Activated CD8-positive, alpha-beta memory T cell treated with anti-CD3 and anti-CD28 coated beads for 48 hours (primary cell): ENCODE results near the gene TRIM6.
"Not testable (repeated sequence)": the region's sequence is repeated elsewhere in the genome, so short reads cannot be mapped to it uniquely, and the experiment has no call there.

Experiments used
- DNase-seq, 3 experiments: peaks; one replicate each; pipeline ENCODE4 v3.0.0-alpha.2; 2020; ENCODE audit warnings: low read depth in 2 of 3, low spot score in 2 of 3

Gene TRIM6, protein sequence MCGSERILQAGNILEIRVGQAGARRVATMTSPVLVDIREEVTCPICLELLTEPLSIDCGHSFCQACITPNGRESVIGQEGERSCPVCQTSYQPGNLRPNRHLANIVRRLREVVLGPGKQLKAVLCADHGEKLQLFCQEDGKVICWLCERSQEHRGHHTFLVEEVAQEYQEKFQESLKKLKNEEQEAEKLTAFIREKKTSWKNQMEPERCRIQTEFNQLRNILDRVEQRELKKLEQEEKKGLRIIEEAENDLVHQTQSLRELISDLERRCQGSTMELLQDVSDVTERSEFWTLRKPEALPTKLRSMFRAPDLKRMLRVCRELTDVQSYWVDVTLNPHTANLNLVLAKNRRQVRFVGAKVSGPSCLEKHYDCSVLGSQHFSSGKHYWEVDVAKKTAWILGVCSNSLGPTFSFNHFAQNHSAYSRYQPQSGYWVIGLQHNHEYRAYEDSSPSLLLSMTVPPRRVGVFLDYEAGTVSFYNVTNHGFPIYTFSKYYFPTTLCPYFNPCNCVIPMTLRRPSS

DNA sequence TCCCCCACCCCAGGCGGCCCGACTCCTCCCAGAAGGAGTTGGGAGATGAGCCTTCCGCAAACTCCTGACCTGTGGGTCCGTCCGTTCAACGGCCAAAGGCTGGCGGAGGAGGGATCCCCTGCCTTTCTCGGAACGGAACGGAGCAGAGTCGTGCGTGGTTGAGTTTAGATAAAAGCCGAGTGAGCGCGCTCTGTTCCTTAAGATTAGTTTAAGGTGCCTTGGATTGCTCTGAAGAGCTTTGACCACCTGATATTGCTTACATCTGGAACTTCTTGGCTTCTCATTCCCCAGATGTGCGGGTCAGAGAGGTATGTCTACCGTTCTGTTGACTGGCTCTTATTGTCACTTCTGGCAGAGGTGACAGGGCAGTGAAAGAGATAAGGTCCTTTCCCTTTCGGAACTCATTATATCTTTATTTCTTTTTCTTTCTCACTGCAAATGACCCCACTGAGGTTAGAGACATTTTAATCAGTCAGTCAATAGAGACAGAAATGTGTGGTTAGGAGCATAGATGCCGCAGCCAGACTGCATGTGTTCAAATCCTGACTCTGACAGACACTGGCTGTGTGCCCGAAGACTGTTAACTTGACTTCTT is at the start of gene TRIM6:
Gene TRIM6 (plus strand): TSS at position 31 of the 595 bp plus-strand sequence. CDS start 261 bp downstream, at position 292.
- no peak for DNase-seq

DNA sequence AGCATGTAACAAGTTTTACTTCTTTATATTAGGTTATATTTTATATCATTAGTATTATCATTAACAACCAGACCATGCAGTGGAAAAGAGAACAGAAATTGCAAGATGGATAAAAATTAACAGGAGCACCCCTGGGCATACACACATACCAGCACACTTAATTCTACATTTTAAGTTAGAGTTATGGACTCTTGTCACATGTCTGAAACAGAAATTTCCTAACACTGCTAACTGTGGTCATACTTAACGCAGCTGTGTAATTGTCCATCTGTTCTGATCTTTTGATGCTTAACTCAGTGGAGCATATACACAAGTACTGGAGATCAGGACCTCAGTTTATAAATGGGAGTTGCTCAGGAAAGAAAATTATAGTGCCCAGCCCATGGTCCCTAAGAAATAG is 48.5 kb upstream of the TRIM6 start:
- no peak for DNase-seq

DNA sequence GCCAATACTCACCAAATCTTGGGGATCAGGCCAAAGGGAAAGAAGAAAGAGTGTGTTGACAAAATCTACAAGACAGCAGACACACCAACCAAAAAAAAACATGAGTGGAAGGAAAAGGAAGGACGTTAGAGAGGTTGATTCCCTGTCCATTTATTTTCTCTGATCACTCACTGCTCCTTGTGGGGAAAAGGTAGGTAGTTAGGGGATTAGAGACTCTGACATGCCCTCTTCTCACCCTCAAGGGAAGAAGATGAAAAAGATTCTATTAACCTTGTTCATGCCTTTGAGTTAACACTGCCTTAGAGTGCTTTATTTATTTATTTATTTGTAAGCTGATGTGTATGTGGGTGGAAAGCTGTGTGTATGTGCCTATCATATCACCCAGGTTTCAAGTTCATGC is 48.0 kb upstream of the TRIM6 start, which contains the start of gene OR52H1:
Gene OR52H1 (minus strand): TSS at position 101 of the 400 bp plus-strand sequence. CDS start 3,035 bp downstream, outside the sequence.
- DNase-seq, result no peak

DNA sequence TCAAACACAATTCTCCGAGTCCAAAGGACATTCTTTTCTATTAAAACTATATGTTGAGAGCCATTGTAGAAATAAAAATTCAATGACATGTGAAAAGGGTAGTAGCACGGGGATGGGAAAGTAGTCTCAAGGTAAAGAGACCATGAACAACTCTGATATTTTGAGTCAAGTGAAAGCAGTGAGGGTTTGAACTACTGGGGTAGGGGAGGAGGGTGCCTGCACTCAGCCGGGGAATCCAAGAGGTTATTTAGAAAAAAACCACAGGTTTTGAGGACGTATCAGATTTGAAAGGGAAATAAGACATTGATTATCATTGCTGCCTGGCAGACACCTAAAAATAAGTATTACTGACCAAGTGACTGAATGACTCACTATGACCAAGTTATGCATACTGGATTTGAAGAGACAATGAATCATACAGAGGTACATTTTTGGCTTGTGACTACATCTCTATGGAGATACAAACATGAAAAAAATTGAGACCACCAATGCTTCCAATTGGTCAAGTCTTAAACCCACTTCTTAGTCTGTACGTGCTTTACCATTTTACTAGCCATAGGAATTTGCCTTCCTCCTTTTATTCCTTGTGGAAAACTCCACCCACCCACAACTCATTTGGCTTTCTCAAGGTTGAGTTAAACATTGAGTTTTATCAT is 45.9 kb upstream of the TRIM6 start:
- DNase-seq, result no peak

DNA sequence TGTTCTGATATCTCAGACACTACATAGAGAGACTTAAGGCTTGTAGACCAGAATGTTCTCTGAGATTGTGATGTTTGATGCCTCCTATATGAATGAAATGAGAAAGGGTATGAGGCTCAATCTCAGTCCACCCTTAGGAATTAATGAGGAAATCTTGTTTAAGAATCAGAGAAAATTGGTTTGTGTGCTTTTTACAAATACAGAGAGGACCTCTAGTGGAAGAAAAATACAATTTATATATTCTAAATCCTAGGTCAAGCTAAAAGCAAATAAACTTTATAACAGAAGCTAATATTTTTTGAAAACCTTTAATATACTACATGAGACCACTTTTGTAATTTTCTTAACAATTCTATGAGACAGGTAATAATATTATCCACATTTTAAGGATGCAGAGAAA is 43.1 kb upstream of the TRIM6 start:
- DNase-seq, result no peak

DNA sequence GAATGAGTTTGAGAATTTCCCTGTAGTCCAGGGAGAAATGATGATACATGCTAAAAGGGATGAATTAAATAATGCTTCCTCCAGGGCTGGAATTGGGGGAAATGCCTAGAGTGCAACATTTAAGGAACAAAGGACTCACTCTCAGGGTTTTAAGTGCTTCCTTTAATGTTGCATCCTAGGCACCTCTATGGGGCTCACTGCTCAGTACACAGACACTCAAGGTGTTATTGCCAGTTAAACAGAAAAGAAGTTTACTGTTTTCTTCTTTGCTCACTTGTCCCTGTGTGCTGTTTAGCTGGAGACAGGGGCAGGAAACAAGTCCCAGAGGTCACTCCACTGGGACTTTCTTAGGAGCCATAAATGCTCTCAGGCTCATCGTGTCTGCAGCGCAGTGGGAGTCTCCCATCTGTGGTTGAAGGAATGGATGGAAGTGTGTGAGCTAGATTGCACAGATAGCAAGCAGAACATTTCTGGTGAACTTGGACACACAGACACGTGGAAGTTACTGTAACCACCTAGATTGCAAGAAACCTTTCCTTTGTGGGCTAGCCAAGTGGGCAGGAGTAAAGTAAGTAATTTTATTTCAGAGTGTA is 39.7 kb upstream of the TRIM6 start:
- no peak for DNase-seq

DNA sequence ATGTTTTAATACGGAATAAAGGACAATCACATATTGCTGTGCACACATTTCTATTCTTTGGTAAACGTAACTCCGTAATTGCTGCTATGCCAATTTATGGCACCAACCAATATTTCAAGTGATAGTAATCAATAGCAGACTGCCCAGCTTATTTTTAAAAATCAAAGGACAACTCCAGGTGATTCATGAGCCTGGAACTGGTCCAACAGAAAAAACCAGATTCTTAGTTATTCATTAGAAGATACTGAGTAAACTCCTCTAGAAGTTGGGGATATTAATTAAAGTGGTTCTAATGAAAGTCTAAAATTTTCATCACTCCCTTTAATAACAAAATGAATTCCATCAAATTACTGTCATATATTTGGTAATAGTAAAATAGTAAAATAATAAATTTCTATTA is 38.7 kb upstream of the TRIM6 start:
- DNase-seq, result no peak

DNA sequence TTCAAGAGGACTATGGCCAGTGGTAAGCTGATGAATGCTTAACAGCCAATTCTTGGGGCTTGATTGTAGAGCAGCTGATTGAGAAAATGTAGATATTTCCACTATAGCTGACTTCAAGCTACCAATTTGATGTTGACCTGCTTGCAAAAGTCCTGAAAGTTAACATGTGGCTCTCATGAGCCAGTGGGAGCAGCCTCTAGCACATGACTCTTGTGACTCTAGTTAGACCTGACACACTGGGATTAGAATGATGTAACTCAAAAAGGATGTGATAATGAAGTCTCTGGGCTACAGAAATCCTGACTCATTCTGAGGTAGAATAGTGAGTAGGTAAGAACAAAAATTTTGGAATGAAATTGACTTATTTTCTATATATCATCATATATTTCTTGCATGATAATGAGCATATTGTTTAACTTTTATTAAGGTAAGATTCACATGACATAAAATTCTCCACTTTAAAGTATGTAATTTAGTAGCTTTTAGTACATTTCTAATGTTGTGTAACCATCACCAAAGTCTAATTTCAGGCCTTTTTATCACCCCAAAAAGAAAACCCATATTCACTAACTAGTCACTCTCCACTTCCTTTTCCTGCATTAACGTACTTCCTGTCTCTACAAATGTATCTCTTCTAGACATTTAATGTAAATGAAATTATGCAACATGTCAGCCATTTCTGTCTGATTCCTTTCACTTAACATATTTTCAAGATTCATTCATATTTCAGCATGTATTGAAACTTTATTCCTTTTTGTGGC is 32.0 kb upstream of the TRIM6 start:
- DNase-seq, result no peak

DNA sequence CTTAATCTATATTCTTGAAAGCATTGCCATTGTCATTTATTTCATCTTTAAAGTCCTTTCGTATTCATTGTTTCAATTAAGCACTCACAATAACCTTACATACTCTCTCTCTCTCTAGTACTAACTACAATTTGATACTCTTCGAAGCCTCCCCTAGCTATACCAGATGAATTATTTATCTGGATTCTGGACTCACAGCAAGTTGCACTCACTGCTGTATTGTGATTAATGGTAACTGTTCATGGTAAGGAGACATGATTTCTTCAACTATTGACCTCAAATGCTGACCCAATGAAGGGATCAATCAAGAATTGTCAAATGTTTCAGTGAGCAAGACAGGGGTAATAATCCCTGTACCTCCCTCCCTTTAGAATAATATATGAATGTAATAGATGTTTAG is 21.8 kb upstream of the TRIM6 start:
- no peak for DNase-seq

DNA sequence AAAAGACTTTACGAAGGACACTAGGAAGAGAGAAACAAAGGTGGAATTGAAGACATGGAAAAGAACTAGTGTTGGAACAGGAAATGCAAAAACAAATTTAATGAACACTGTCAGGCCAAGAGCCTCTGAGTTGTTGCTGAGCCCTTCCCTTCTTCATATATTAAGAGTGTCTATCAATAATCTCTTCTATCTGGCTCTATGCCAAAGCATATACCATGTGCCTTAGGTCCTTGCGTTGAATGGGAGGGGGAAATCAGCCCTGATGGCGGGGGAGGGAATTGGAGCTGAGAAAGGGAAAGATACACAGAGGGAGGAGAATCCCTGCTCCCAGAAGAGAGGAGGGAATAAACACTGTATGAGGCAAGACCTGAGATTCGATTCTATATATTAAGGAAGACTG is 21.3 kb upstream of the TRIM6 start:
- no peak for DNase-seq

DNA sequence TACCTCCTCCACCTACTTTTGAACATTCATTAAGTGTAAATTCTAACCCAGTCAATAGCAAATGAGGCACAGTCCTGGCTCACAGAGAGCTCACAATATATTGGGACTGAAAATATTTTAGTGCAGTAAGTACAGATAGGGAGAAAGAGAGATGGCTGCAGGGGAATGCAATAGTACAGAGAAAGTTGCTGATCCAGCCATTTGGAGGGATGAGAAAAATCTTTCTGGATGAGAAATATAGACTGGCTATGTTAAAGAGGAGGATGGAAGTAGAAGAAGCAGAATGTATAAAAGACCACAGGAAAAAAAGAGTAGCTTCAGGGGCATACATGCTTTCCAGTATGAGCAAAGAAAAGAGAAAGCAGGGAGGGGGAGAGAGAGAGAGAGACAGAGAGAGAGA is 19.3 kb upstream of the TRIM6 start:
- DNase-seq, result no peak

DNA sequence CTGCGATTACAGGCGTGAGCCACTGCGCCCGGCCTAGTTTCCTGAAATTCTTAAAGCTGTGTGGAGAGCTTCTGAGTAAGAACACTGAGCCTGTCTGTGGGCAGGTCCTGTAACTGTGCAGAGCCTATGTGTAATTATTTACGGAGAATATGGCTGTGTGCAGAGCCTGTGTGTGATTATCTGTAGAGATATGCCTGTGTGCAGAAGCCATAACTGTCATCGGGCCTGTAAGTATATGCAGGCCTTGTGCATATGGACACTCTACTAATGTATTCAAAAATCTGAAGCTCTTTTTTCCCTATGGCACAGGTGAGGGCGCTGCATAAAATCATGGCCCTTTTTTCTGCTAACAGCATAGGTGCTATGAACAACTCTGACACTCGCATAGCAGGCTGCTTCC is 15.9 kb upstream of the TRIM6 start, which contains the start of gene OR52B6:
Gene OR52B6 (plus strand): TSS at position 301 of the 400 bp plus-strand sequence. CDS start 0 bp downstream, at position 301.
- DNase-seq, result no peak

DNA sequence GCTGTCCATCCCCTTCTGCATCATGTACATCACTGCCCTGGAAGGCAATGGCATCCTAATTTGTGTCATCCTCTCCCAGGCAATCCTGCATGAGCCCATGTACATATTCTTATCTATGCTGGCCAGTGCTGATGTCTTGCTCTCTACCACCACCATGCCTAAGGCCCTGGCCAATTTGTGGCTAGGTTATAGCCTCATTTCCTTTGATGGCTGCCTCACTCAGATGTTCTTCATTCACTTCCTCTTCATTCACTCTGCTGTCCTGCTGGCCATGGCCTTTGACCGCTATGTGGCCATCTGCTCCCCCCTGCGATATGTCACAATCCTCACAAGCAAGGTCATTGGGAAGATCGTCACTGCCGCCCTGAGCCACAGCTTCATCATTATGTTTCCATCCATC is 15.4 kb upstream of the TRIM6 start:
- DNase-seq, result no peak

DNA sequence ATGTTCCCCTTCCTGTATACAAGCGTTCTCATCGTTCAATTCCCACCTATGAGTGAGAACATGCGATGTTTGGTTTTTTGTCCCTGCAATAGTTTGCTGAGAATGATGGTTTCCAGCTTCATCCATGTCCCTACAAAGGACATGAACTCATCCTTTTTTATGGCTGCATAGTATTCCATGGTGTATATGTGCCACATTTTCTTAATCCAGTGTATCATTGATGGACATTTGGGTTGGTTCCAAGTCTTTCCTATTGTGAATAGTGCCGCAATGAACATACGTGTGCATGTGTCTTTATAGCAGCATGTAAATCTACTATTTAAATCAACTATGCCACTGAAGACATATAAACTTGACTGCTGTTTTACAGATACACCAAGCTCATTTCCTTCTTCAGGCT is 12.0 kb upstream of the TRIM6 start:
- not testable (repeated sequence) for DNase-seq

DNA sequence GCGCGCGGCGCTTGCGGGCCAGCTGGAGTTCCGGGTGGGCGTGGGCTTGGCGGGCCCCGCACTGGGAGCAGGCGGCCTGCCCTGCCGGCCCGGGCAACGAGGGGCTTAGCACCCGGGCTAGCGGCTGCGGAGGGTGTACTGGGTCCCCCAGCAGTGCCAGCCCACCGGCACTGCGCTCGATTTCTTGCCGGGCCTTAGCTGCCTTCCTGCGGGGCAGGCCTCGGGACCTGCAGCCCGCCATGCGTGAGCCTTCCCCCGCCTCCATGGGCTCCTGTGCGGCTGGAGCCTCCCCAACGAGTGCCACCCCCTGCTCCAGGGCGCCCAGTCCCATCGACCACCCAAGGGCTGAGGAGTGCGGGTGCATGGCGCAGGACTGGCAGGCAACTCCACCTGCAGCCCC is 6.5 kb upstream of the TRIM6 start:
- not testable (repeated sequence) for DNase-seq

DNA sequence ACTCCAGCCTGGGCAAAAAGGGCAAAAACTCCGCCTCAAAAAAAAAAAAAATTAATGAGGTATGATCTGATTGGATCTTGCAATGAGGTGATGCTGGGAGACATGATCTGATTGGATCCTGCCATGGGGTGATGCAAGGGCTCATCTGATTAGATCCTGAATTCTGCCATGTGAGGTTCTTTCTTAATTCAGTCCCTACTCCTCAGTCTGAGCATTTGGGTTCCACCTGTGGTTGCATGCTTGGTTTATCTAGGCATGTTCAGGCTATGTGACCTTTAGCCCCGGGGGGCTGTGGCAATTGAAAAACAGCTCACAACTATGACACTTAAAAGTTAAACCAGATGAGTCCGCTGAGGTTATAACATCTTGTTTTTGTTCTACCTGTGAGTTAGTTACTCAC is 4.8 kb upstream of the TRIM6 start:
- no peak for DNase-seq

DNA sequence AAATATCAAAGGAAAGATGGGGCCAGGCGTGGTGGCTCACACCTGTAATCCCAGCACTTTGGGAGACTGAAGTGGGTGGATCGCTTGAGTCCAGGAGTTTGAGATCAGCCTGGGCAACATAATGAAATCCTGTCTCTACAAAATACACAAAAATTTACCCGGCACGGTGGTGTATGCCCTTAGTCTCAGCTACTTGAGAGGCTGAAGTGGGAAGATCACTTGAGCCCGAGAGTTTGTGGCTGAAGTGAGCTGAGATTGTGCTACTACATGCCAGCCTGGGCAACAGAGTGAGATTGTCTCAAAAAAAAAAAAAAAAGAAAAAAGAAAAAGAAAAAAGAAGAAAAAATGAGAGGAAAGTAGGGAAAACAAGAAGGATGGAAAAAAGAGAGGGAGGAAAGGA is 3.8 kb upstream of the TRIM6 start:
- no peak for DNase-seq

DNA sequence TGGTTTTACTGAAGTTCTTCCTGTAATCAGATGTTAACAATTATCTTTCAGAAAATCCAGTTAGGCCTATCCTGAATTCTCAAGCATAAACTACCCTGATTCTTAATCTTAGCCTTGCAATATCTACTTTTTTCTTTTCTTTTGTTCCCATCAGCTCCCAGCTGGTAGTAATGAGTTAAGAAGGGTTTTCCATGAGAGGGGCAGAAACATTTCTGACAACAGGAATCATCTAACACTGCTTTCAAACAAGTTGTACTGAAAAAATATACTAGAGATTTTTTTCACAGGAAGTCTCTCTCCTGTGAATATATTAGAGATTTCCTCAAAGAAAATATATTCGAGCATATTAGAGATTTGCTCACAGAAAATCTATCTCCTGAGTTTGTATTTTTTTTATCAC is 3.3 kb upstream of the TRIM6 start:
- no peak for DNase-seq

DNA sequence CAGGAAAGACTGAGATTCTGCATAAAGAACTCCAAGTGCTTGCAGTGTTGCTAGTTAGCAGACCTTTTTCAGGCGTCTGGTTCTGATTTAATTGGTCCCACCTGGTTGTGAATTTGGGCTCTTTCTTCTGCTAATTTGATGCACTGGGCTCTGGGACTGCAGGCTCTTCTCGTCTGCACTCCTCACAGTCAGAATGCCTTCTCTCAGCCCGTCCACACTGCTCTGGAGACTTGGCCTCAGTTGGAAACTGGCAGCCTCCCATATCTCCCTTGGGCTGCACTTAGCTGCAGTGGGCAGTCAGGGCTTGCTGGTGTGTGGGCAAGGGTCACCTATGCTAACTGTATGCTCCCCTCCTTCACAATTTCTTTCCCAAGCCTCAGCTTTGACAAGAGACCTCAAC is 1.5 kb downstream of the TRIM6 start:
- DNase-seq, result no peak

DNA sequence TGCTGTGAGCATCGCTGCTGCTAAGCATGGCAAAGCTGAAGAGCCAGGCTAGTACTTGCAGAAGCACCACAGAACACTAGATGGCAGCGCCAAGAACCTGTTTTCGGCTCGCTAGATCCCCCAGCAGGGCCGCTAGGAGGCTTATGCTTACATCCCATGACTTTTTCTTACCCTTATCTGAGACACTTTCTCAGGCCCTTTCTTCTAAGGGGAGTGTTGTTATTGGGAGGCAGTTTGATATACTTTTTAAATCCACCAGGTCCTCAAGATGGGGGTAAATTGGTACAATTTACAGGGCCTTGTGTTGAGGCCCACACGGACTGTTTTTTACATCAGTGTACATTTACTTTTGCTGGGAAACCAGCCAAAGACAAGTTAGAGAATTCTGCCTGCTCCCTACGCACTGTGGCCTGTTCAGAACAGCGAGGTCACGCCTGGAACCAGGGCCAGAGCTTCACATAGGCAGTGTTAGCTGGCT is 4.0 kb downstream of the TRIM6 start:
- peak in 1 of 3 experiments; percentile 10 for DNase-seq

DNA sequence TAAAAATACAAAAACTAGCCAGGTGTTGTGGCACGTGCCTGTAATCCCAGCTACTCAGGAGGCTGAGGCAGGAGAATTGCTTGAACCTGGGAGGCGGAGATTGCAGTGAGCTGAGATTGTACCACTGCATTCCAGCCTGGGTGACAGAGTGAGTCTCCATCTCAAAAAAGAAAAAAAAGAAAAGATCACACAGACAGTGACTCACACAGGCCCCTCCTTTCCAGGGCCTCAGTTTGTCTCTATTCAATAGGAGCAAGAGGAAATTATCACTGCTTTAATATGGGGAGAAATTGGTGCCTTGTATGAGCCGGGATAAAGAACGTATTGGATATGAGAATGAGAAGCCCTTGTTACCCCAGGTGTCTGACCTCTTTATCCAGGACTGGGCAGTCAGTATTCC is 6.4 kb downstream of the TRIM6 start:
- DNase-seq, result not testable (repeated sequence)
